ENCODE measurements around the gene SMYD5. TPM values are rescaled to one million over a fixed set of nuclear protein-coding genes. Genes with fewer than 3 reads are reported as not detected.

SMYD5 gene
- total and polyA plus RNA-seq, 9 of the 15 experiments (the other 6 are each of a cell fraction or from before 2014, with no cell fraction given), result 11.4 to 56.8 (median 32.0) TPM

DNA sequence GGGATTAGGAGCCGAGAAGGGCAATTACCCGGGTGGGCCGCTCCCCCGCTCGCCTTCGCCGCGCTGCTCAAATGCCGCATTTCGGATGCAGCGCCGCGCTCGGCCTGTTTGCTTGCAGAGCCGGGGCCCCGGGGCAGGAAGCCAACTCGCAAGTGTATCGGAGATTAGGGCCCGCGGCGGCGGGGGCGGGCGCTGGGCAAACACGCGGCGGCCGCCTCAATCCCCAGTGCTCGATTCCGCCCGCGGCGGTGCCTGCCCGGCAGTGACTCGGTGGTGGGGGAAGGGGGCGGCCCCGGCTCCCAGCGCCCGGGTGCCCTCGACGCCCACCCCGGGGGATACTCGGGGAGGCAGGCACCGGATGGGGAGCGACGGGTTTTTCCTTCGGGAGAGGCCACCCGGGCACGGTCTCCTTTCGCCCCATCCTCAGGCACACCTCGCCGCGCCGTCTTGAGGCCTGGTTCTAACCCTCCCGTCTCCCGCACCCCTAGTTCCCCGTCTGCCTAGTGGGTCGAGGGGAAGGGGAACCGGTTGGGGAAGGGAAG is 38.3 kb upstream of the SMYD5 start (continued):
- TF ChIP-seq GTF2B (IDR thresholded peaks at IDR 0.05; ENCODE audit: extremely low read depth, insufficient read length) (no peak), MAZ (CRISPR knock-in tag; conservative IDR thresholded peaks at IDR 0.05 in 1 of 2, IDR thresholded peaks at IDR 0.05 in 1 of 2) (peak in 1 of 2 experiments; percentile 70; a peak in 2 of 4 replicates), NR4A1 (CRISPR knock-in tag; IDR thresholded peaks at IDR 0.05) (no peak), NR4A1 (tag; IDR thresholded peaks at IDR 0.05) (0 out of 2 replicates have a peak, but pooled peaks have one; percentile 28), ZNF324 (CRISPR knock-in tag; IDR thresholded peaks at IDR 0.05) (no peak), SMARCE1 (IDR thresholded peaks at IDR 0.05) (0 out of 2 replicates have a peak, but pooled peaks have one; percentile 34), DNMT1 (IDR thresholded peaks at IDR 0.05) (no peak), ZNF780A (CRISPR knock-in tag; IDR thresholded peaks at IDR 0.05) (no peak), HNRNPLL (IDR thresholded peaks at IDR 0.05; ENCODE audit: low read depth, low read length, poor library complexity, severe bottlenecking) (peak; percentile 65), HDAC6 (IDR thresholded peaks at IDR 0.05; ENCODE audit: low read depth, low read length) (no peak), NRF1 (conservative IDR thresholded peaks at IDR 0.05 in 1 of 2, IDR thresholded peaks at IDR 0.05 in 1 of 2) (peak; percentile 48 to 53; a peak in 3 of 4 replicates), POLR2AphosphoS5 (IDR thresholded peaks at IDR 0.05; ENCODE audit: control insufficient read depth, insufficient read depth, low read depth, low read length) (0 out of 2 replicates have a peak, but pooled peaks have one; percentile 22), ETS1 (conservative IDR thresholded peaks at IDR 0.05; ENCODE audit: control insufficient read depth, low read depth, low read length) (peak; percentile 52; the same call in 1 of the 2 replicates), TOE1 (IDR thresholded peaks at IDR 0.05; ENCODE audit: borderline replicate concordance) (no peak), TOE1 (CRISPR knock-in tag; IDR thresholded peaks at IDR 0.05; ENCODE audit: borderline replicate concordance, low read depth) (no peak), CTBP1 (IDR thresholded peaks at IDR 0.05; ENCODE audit: borderline replicate concordance) (peak; percentile 66), ZNF518B (CRISPR knock-in tag; IDR thresholded peaks at IDR 0.05) (no peak), EP400 (IDR thresholded peaks at IDR 0.05) (no peak), TAF15 (IDR thresholded peaks at IDR 0.05; ENCODE audit: low read depth, low read length) (no peak), CREM (IDR thresholded peaks at IDR 0.05; ENCODE audit: low read depth) (peak; percentile 20; the same call in 1 of the 2 replicates)
- TF ChIP-seq, protein P1, sequence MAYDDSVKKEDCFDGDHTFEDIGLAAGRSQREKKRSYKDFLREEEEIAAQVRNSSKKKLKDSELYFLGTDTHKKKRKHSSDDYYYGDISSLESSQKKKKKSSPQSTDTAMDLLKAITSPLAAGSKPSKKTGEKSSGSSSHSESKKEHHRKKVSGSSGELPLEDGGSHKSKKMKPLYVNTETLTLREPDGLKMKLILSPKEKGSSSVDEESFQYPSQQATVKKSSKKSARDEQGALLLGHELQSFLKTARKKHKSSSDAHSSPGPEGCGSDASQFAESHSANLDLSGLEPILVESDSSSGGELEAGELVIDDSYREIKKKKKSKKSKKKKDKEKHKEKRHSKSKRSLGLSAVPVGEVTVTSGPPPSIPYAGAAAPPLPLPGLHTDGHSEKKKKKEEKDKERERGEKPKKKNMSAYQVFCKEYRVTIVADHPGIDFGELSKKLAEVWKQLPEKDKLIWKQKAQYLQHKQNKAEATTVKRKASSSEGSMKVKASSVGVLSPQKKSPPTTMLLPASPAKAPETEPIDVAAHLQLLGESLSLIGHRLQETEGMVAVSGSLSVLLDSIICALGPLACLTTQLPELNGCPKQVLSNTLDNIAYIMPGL (CRISPR knock-in tag; IDR thresholded peaks at IDR 0.05), result no peak

All from K562 (cell line).